Body of pancreas (tissue), 4 donors: ENCODE results near the gene TRMU. TPM values are rescaled to one million over a fixed set of nuclear protein-coding genes. Genes with fewer than 3 reads are reported as not detected.
A peak's percentile ranks its signal among the peaks of the same experiment; 100 is the strongest.

Source experiments
- ATAC-seq: fragments of 150-250 bp; one replicate; pipeline ENCODE4 v1.9.1; 2016
- DNase-seq, 4 donors: peaks; one replicate each; pipeline ENCODE4 v3.0.0-alpha.2; 2019
- H3K27ac ChIP-seq, 4 donors: fragments of 200-600 bp; sonication (generic); 1 replicate in 3 of 4; 2 replicates in 1 of 4; pipeline versions ENCODE4 v1.5.1 to v1.6.1; 2016 to 2019; ENCODE audit warnings: mild to moderate bottlenecking in 1 of 4, mixed read lengths in 1 of 4, moderate library complexity in 1 of 4
- H3K27me3 ChIP-seq, 2 donors: fragments of 200-600 bp; sonication (generic); one replicate each; pipeline ENCODE4 v1.6.0; 2016; ENCODE audit warnings: mild to moderate bottlenecking in 1 of 2
- H3K36me3 ChIP-seq, 2 donors: fragments of 200-600 bp; sonication (generic); replicated peaks in 1 of 2; 2 replicates each; pipeline ENCODE4 v1.5.1; 2016; ENCODE audit warnings: low read depth in 2 of 2; ENCODE audit not compliant: insufficient read depth in 1 of 2
- H3K4me1 ChIP-seq: fragments of 200-600 bp; sonication (generic); one replicate; pipeline ENCODE4 v1.6.0; 2016
- H3K4me3 ChIP-seq, 2 donors: fragments of 200-600 bp; sonication (generic); 1 replicate in 1 of 2; 2 replicates in 1 of 2; pipeline ENCODE4 v1.5.1; 2016 to 2019
- H3K9me3 ChIP-seq, 3 donors: fragments of 200-600 bp; sonication (generic); 1 replicate in 2 of 3; 2 replicates in 1 of 3; pipeline ENCODE4 v1.5.1; 2016
- CTCF ChIP-seq, 7 experiments: fragments of 450-650 bp in 4 of 7; fragments of 200-600 bp in 3 of 7; sonication (generic) in 3 of 7; IDR thresholded peaks; one replicate each; pipeline ENCODE4 v1.5.1; 2016 to 2019; ENCODE audit warnings: antibody characterized with exemption in 7 of 7
- POLR2A ChIP-seq, 3 donors: fragments of 450-650 bp; IDR thresholded peaks; one replicate each; pipeline ENCODE4 v1.6.1; 2016; ENCODE audit warnings: antibody characterized with exemption in 3 of 3, mild to moderate bottlenecking in 2 of 3
- WGBS, 2 donors: methylation state at CpG; one replicate each; pipeline ENCODE4 v1.1.5; 2017; 5-methylcytosine and 5-hydroxymethylcytosine counted together
- intact Hi-C: fragments of 100-400 bp; cut with DNase I; formaldehyde crosslinking; loops from one replicate; pipeline ENCODE4 v1.15.1; 2023
- total RNA-seq, 2 donors: library from RNA; depleted of rRNA; stranded (reverse); fragments of >200 nt; gene quantifications; one replicate each; pipeline ENCODE4 v1.1.0, GENCODE V29; 2016

TRMU gene
- total RNA-seq, 2 donors from 2014 or later: 34.2 to 43.5 TPM

- H3K27ac ChIP-seq: no peak overlapping the region
- H3K9me3 ChIP-seq: no peaks in the 10 kb centered on the region
- ATAC-seq (no peak), DNase-seq (no peak)
- H3K4me3 ChIP-seq: no peak overlapping the region
- no peak for TF ChIP-seq POLR2A (IDR thresholded peaks at IDR 0.05)
- peaks cover 62% of the 10 kb centered on the region for H3K4me1 ChIP-seq
- intact Hi-C loops: no loop called here
- no peaks in the 10 kb centered on the region for H3K27me3 ChIP-seq
- H3K36me3 ChIP-seq: no peaks in the 10 kb centered on the region
- WGBS, 2 donors: 90% methylated on average over 14 to 18 of the region's 18 CpGs
These were observed 37.2 kb downstream of the TRMU start for GRCh38 chr22:46372686-46373085.

- ATAC-seq: no peak
- Histone ChIP-seq H3K4me3 (no peak overlapping the region), H3K27me3 (no peaks in the 10 kb centered on the region), H3K36me3 (no peaks in the 10 kb centered on the region), H3K4me1 (peaks cover 67% of the 10 kb centered on the region), H3K27ac (no peak overlapping the region), H3K9me3 (no peaks in the 10 kb centered on the region)
- intact Hi-C loops: no loop called here
- TF ChIP-seq CTCF (IDR thresholded peaks at IDR 0.05) (no peak), POLR2A (IDR thresholded peaks at IDR 0.05) (no peak)
- 15 to 49% methylated on average over 4 to 7 of the region's 8 CpGs for WGBS, 2 donors
- peak; percentile 49 to 86 (median 76) for DNase-seq
These were observed 37.6 kb downstream of the TRMU start for GRCh38 chr22:46373159-46373558.

- H3K4me1 ChIP-seq: peaks cover 77% of the 10 kb centered on the region
- no peaks in the 10 kb centered on the region for H3K27me3 ChIP-seq
- DNase-seq (peak in 1 of 4 donors; percentile 18), ATAC-seq (no peak)
- intact Hi-C loops: no loop called here
- peak overlapping the region in 3 of 4 donors; percentile 15 to 62 (median 41) for H3K27ac ChIP-seq
- WGBS, 2 donors: 68 to 80% methylated on average over 22 to 31 of the region's 31 CpGs
- TF ChIP-seq POLR2A (IDR thresholded peaks at IDR 0.05): no peak
- no peak for TF ChIP-seq CTCF (IDR thresholded peaks at IDR 0.05)
- H3K36me3 ChIP-seq: no peaks in the 10 kb centered on the region
- no peak overlapping the region for H3K4me3 ChIP-seq
- no peaks in the 10 kb centered on the region for H3K9me3 ChIP-seq
These were observed 38.6 kb downstream of the TRMU start for GRCh38 chr22:46373921-46374662.

- intact Hi-C loops: no loop called here
- peak; percentile 62 for ATAC-seq
- Histone ChIP-seq H3K27me3 (no peaks in the 10 kb centered on the region), H3K4me1 (peaks cover 84% of the 10 kb centered on the region), H3K27ac (peak overlapping the region in 3 of 4 donors; percentile 36 to 62 (median 41)), H3K4me3 (no peak overlapping the region), H3K36me3 (no peaks in the 10 kb centered on the region), H3K9me3 (no peaks in the 10 kb centered on the region)
- 40 to 86% methylated on average over 11 to 37 of the region's 38 CpGs for WGBS, 2 donors
- TF ChIP-seq POLR2A (IDR thresholded peaks at IDR 0.05) (no peak), CTCF (IDR thresholded peaks at IDR 0.05) (no peak)
- peak; percentile 71 to 88 (median 75) for DNase-seq
These were observed 39.4 kb downstream of the TRMU start for GRCh38 chr22:46374663-46375474.

GRCh38 chr22:46376111-46376510 lies 40.6 kb downstream of the TRMU start:
- intact Hi-C loops: no loop called here
- Histone ChIP-seq H3K4me1 (peaks cover 86% of the 10 kb centered on the region), H3K27me3 (no peaks in the 10 kb centered on the region), H3K36me3 (no peaks in the 10 kb centered on the region), H3K4me3 (no peak overlapping the region), H3K27ac (peak overlapping the region in 3 of 4 donors; percentile 91 to 98 (median 96)), H3K9me3 (no peaks in the 10 kb centered on the region)
- no peak for TF ChIP-seq CTCF (IDR thresholded peaks at IDR 0.05)
- TF ChIP-seq POLR2A (IDR thresholded peaks at IDR 0.05): no peak
- WGBS, 2 donors: 93 to 97% methylated on average over 3 of the region's 3 CpGs
- no peak for ATAC-seq
- DNase-seq: no peak
